GM20431 (cell line): ENCODE measurements around the gene PIP5K1A.
"Not testable (repeated sequence)": the region's sequence is repeated elsewhere in the genome, so short reads cannot be mapped to it uniquely, and the experiment has no call there.

Experiments
- in situ Hi-C: fragments of 300-500 bp; cut with MseI, MboI; formaldehyde crosslinking; loops from one replicate; pipeline ENCODE4 v1.15.0; 2020; ENCODE audit warnings: low sequenced_read_pairs; ENCODE audit not compliant: unreplicated experiment

The PIP5K1A gene

GRCh38 chr1:151246786-151247185 is 48.4 kb downstream of the PIP5K1A start:
- in situ Hi-C loops, result no loop called here

DNA sequence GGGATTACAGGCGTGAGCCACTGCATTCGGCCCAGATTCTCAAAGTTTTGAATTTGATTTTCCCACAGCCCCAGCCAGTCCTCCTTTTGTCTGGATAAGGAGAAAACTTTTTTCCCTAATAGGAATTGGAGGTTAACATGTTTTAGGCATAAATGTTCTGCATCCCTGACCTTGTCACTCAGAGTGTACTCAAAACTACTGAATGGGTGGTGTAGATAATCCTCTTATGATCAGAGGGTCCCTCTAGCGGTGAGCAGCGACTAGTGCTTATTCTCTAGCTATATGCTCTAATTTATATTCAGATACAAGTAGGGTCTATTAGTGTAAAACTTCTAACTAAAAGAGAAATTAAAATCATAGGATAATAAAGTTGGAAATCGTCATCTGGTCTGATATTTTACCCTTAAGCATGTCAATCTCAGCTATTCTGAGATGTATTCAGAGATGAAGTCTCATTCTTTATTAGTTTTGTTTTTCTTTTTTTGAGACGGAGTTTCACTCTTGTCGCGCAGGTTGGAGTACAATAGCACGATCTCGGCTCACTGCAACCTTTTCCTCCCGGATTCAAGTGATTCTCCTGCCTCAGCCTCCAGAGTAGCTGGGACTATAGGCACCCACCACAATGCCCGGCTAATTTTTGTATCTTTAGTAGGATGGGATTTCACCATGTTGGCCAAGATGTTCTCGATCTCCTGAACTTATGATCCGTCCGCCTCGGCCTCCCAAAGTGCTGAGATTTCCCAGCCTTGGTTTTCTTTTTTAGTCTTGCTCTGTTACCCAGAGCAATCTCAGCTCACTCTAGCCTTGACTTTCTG is 53.5 kb downstream of the PIP5K1A start:
- in situ Hi-C loops, result no loop called here

DNA sequence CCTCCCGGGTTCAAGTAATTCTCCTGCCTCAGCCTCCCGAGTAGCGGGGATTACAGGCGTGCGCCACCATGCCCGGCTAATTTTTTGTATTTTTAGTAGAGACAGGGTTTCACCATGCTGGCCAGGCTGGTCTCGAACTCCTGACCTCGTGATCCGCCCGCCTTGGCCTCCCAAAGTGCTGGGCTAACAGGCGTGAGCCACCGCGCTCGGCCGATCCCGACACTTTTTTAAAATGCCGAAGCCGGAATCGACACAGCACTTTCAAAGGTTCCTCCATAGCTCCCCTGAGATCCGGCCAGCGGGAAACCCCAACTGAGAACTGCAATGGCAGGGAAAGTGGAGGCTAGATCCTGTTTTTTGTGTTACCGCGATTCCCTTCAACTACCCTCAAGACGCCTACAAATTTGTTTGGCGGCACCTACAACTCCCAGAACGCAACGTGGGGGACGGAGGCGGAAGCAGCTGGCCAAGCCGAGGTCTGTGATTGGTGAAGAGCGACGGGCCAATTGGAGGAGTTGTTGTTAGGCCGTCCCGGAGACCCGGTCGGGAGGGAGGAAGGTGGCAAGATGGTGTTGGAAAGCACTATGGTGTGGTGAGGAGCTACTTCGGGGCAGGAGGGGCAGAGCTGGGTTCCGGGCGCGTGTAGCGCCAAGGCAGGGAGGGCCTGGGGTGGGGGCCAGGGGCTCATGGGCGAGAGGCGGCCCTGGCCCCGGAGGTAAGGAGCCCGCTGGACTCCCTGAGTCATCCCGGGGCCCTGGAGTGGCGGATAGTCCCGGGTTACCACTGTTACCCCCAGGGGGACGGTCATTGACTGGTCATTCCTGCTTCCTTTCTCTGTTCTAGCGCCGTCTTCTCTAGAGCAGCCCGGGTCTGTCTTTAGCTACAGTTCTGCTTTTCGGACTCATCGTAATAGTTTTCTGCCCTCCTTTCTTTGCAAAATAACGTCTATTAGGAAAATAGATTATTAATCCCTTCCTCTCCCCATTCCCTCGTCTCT is 56.2 kb downstream of the PIP5K1A start, which contains the start of gene PSMD4:
Gene PSMD4 (plus strand): TSS at position 518 of the 997 bp plus-strand sequence. CDS start 49 bp downstream, at position 567.
- in situ Hi-C loops, result no loop called here

DNA sequence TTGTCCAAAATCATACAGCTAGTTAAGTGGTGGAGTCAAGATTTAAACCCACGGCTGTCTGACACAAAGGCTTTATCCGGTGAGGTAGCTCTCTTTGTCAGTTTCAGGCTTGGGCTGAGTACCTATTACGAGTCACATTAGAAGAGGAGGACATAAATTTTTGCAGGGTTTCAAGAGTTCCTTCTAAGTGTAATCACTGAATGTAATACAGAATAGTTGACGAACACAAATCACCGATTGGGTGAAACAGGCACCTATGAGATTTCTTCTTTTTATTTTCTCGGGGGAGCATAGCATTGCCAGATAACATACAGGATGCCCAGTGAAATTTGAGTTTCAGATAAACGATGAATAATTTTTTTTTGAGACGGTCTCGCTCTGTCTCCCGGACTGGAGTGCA is 57.0 kb downstream of the PIP5K1A start:
- in situ Hi-C loops, result no loop called here

DNA sequence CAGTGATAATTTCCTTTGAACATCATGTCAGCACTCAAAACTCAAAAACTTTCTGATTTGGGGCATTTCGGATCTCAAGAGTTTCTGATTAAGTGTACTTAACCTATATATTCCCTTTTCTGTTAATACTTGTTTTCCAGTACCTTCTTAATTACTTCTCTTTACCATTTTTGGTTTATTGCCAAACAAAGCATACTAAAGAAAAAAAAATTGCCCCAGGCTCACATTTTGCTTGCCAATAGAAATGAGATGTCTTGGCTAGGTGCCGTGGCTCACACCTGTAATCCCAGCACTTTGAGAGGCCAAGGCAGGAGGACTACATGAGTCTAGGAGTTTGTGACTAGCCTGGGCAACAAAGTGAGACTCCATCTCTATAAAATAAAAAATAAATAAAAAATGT is 61.0 kb downstream of the PIP5K1A start:
- in situ Hi-C loops, result no loop called here

DNA sequence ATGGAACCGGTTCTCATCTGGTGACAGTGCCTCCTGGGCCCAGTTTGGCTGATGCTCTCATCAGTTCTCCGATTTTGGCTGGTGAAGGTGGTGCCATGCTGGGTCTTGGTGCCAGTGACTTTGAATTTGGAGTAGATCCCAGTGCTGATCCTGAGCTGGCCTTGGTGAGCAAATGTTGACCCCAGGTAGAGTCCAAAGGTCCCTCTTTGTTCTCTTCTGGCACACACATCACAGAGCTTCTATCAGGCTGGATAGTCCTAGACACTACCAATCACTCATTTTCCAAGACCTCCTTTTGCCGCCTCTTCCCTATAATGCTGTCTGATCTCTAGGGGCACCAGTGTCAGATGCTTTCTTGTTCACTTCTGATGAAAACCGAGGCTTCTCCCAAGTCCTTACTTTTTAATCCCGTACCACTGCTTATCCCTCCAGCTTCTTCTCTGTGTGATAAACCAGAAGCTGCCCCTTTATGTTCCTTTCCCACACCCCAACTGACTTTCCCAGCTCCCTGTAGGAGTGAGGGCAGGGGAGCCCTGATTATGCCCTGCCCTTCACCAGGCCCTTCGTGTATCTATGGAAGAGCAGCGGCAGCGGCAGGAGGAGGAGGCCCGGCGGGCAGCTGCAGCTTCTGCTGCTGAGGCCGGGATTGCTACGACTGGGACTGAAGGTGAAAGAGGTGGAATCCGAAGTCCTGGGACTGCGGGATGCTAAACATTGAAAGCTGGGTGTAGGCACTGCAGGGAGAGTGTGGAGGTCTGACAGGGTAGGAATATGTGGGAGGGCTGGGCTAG is 67.3 kb downstream of the PIP5K1A start:
- in situ Hi-C loops, result no loop called here

GRCh38 chr1:151266315-151266714 is 68.0 kb downstream of the PIP5K1A start:
- in situ Hi-C loops, result no loop called here

DNA sequence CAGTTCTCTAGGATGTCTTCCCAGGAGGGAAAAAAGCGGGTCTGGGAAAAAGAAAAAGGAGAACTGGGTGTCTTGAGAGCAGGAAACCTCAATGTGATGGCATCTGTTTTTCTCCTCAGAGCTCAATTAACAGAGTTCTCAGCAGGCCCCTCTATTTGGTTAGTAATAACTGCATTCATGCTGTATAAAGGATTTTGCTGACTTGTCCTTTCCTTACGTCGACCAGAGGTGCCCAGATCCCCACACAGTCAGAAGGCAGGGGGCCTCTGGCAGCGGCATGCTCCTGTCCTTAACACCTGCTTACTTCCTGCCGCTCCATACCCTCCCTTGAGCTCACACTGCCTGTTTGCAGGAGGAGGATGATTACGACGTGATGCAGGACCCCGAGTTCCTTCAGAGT is 68.5 kb downstream of the PIP5K1A start:
- in situ Hi-C loops, result no loop called here

- in situ Hi-C loops, result no loop called here
Measured at GRCh38 chr1:151267760-151268159, 69.4 kb downstream of the PIP5K1A start.

DNA sequence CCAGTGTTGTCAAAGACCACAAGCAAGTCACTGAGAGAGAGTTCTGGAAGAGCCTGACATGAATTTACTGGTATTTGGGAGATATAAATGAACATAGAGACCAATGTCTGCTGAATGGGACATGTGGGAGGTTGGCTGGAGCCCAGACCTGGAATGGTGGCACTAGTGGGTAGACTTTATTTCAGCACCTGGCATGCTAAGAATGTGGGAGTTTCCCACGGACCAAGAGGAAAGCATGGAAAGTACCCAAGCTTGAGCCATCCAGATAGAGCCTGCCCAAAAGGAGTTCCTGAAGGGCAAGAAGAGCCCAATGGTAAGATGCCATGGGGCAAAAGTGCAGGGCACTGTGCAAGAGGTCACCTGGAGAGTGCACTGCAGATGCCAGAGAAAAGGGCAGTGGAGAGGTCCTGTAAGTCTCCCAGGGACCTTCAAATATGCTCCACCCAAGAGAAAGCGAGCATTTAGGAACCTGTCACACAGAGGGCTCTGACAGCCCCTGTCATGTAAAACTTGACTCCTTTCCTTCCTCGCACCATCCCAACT is 75.6 kb downstream of the PIP5K1A start:
- in situ Hi-C loops, result no loop called here

- in situ Hi-C loops, result not testable (repeated sequence)
Measured at GRCh38 chr1:151275341-151275740, 77.0 kb downstream of the PIP5K1A start.

DNA sequence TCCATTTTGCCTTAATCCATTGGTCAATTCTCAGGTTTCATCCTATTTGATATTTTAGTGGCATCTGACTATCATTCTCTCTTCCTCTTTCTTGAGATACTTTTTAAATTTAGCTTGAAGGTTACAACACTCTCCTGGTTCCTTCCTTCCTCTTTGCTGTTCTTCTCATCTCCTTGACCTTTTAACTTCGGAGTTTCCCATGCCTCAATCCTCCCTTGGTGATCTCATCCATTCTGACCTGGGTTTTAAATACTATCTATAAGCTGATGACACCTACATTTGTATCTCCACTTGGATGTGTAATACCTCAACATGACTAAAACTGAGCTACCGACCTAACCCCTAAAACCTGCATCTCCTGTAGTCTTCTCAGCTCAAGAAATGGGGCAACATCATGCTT is 78.9 kb downstream of the PIP5K1A start:
- in situ Hi-C loops, result no loop called here

GRCh38 chr1:151281225-151281968 is 83.0 kb downstream of the PIP5K1A start:
- in situ Hi-C loops, result no loop called here

GRCh38 chr1:151281969-151282882 is 83.9 kb downstream of the PIP5K1A start, which contains the start of gene ZNF687:
Gene ZNF687, plus strand, starts transcription at chr1:151282299. Its CDS starts 3,993 bp downstream, at chr1:151286292.
- in situ Hi-C loops, result no loop called here

GRCh38 chr1:151282883-151283725 is 84.8 kb downstream of the PIP5K1A start:
- in situ Hi-C loops, result no loop called here

DNA sequence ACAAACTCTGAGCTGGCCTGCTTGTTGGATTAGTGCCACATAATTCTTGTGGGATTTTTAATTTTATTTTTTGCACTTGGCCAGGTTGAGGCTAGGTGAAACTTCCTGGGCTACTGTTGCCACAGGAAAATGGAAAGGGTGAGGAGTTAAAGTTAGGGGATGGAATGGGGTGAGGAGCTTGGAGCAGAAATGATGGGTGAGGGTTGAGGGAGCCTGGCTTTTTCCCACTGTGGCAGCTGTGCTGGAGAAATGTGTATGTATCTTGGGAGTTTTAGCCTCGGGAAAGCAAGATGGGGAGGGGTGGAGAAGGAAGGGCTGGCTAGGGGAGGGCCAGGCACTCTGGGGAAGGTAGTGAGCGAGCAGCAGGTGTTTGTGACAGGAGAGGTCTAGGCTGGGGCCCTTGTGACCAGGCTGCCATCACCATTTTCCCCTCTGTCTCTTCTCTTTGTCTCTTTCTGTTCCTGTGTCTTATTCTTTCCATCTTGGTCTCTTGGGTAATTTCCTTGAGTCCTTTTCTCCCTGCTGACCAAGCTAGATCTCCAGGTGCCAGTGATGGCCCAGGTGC is 85.7 kb downstream of the PIP5K1A start:
- in situ Hi-C loops, result no loop called here
